TTC549 (cell line): ENCODE results near the gene CBLC.

ENCODE experiments used
- FAIRE-seq: peaks from 2 replicates; lab custom pipeline; 2012; peaks lifted over from hg19 to GRCh38; lab: Jason Lieb, UNC

CBLC gene

DNA sequence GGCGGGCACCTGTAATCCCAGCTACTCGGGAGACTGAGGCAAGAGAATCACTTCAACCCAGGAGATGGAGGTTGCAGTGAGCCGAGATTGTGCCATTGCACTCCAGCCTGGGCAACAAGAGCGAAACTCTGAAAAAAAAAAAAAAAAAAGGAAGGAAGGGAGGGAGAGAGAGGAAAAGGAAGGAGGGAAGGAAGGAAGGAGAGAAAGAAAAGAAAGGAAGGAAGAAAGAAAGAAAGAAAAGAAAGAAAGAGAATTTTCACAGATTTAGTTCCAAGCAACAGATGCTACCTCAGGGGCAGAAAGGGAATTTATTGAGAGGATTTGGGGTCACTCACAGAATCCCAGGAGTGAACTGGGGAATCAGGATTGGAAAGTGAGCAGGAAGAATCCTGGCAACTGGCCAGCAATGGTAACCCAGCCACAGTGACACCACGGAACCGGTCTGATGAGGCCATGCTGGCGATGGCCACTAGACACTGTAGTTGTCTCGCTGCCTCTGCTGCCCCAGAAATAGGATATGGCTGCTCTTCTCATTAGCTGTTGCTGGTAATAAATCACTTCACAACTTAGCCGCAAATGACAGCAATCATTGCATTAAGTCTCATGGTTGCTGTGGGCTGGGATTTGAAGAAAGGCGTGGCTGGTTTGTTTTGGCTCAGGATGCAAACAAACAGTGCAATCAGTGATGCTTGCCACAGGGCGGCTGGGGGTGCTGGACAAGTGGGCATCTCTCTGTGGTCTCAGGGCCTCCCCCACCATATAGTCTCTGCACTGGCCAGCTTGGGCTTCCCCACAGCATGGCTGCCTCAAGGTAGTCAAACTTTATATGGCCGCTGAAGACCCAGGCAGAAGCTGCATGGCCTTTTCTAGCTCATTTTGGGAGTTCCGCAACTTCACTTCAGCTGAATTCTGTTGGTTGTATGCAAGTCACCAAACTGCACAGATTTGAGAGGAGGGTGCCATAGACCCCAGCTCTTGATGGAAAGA is 26.0 kb downstream of the CBLC start:
- no peak for FAIRE-seq

DNA sequence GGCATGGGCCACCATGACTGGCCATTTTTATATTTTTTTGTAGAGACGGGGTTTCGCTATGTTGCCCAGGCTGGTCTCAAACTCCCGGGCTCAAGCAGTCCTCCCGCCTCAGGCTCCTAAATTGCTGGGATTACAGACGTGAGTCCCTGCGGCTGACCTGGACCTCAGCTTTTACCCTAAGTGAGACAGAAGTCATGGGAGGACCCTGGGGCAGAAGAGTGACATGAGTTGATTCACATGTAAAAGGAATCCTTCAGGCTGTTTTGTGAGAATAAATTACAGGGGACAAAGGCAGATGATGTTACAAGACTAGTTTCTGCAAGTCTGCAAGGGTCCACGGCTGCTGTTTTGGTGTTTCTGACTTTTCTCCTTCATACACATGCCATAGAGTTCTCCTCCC is 28.6 kb downstream of the CBLC start:
- no peak for FAIRE-seq

DNA sequence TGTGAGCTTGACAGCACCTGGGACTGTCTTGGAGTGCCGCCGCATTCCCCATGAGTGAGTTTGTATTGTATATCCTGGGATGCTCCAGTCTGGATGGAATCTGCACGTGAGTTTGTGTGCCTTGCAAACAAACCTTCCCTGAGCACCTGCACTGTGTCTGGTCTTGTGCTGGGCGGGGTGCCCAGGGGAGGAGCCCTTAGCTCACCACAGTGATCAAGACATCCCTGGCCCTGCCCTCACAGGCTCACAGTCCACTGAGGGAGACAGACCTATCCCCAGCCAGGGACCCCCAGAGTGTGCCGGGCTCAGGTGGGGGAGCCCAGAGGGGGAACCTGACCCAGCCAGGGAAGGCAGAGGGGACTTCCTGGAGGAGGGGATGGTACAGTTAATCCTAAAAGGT is 29.5 kb downstream of the CBLC start:
- FAIRE-seq = no peak

DNA sequence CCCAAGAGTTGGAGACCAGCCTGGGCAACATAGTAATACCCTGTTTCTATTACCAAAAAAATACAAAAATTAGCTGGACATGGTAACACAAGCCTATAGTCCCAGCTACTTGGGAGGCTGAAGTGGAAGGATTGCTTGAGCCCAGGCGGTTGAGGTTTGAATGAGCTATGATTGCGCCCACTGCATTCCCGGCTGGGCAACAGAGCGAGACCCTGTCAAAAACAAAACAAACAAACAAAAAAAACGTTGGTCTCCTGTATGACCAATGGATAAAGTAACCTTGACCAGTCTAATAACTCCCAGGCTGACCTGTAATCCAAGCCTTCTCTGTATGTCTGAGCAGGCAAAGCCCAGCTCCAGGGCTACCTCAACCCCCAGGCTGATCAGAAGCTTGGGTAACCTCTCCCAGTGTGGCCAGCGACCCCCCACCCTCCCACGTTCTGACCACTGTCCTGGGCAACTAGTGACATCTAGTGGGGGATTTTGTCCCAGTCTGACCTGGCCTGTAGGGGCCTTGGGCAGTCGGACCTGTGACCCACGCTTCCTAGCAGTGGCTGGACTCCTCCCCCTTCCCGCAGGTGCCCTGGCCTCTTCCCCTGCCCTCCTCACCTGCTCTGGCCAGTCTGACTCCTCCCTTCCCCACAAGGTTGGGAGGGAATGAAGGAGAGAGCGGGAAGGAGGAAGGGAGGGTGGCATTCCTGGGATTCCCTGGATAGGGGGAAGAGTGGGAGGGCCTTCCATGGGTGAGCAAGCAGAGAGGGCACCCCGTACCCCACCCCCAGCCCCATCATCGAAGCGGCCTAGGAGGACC is 30.2 kb downstream of the CBLC start:
- FAIRE-seq = no peak

DNA sequence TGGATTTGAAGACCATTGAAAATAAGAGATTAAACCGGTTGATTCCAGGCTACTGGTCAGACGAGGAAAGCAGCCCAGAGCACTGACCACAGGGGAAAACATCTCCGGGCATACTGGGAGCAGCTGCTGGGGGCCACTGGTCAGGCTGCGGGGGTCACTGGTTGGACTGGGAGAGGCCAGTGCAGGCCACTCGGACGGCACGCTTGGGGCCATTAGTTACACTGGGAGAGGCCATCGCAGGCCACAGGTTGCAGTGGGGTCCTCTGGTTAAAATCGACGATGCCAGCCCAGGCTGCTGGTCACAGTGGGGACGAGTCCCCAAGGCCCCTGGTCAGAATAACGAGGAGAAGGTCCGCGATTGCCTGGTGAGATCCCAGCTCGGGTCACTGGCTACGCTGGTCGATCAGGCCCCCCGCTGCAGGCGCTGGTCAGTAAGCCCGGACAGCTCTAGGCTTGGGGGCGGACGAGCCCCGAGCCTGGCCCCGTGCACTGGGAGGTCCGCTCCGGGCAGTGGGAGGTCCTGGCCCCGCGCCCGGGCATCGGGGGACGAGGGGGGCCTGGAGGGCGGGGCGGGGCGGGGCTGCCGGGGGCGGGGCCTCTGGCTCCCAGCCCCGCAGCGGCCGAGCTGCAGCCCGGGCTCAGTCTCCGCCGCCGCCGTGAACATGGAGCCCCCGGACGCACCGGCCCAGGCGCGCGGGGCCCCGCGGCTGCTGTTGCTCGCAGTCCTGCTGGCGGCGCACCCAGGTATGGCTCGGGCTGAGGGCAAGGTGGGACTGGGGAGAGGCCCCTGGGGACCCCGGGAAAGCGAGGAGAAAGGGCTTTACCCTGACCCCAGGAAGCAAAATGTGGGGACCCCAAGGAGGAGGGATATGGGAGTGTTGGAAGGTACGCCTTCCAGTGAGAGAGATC is 31.0 kb downstream of the CBLC start, which contains the start of gene BCAM:
Gene BCAM, plus strand, starts transcription at position 641 of the 909 bp plus-strand sequence. Its CDS starts 22 bp downstream, at position 663.
- FAIRE-seq = no peak

DNA sequence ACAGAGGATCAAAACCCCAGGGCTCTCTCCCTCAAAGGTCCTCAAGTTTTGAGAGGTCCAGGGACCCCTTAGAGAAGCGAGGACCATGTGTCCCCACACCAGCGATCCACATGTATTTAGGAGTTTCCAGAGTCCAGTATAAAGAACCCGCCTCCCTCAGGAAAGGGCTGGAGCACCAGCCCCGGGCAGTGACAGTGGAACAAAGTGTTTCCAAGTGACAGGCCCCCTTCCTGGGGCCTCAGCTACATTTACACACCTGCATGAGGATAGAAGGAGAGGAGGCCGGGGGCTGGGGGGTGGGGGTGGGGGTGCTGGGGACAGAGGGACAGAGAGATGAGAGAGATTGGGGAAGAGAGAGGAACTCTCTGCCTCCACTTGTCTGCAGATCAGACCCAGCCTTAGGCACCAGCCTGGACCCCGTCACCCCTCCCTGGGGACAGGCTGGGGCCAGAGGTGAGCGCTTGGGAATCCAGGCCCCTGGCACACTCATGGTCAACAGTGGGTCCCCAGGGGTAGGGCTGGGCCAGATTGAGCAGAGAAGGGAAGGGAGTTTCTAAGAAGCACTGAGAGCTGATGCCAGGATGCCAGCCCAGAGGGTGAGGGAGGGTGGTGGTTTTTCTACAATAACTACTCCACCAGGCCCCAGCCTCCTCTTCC is 32.0 kb downstream of the CBLC start:
- FAIRE-seq = no peak

DNA sequence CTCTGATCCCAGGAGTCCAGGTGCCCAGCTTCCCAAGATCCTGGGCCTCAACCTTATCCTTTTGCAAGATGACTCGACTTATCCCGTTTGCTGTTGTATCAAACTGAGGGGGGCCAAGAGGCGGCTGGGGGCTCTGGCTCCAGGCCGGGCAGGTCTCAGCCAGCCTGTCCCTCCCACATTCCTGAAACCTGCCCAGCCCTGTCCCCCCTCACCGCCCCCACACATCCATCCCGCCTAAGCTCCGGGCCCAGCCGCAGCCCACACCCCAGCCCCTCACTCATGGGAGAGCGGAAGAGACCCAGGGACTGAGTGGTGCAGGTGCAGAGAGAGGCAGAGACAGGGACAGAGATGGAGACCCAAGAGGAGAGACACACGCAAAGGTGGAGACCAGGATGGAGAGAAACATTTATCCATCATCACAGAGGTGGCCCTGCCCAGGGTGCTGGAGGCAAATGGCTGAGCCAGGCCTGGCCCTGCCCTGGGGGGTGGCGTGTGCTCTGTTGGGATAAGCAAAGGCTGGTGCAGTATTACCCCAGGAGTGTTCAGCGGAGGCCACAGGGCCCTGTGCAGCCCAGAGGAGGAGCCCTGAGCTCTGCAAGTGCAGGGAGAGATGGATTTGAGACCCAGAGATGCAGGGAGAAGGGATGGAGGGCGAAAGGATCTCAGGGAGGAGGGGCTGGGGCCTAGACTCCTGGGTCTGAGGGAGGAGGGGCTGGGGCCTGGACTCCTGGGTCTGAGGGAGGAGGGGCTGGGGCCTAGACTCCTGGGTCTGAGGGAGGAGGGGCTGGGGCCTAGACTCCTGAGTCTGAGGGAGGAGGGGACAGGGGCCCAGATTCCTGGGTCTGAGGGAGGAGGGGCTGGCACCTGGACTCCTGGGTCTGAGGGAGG is 32.8 kb downstream of the CBLC start:
- no peak for FAIRE-seq

DNA sequence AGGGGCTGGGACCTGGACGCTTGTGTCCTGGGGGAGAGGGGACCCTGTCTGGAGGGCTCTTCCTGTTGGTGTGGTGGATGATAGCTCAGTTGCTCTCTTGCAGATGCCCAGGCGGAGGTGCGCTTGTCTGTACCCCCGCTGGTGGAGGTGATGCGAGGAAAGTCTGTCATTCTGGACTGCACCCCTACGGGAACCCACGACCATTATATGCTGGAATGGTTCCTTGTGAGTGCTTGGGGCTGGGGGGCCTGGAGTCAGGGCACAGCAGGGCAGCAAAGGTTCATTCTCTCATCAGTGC is 33.4 kb downstream of the CBLC start:
- no peak for FAIRE-seq

DNA sequence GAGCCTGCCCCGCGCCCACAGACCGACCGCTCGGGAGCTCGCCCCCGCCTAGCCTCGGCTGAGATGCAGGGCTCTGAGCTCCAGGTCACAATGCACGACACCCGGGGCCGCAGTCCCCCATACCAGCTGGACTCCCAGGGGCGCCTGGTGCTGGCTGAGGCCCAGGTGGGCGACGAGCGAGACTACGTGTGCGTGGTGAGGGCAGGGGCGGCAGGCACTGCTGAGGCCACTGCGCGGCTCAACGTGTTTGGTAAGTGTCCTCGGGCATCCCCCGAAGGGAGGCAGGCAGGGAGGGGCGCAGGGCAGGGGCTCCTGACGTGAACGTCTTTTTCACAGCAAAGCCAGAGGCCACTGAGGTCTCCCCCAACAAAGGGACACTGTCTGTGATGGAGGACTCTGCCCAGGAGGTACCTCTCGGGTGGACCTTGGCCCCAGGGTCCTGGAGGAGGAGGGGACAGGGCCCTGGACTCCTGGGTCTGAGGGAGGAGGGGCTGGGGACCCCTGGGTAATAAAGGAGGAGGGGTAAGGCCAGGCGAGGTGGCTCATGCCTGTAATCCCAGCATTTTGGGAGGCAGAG is 34.5 kb downstream of the CBLC start:
- no peak for FAIRE-seq

DNA sequence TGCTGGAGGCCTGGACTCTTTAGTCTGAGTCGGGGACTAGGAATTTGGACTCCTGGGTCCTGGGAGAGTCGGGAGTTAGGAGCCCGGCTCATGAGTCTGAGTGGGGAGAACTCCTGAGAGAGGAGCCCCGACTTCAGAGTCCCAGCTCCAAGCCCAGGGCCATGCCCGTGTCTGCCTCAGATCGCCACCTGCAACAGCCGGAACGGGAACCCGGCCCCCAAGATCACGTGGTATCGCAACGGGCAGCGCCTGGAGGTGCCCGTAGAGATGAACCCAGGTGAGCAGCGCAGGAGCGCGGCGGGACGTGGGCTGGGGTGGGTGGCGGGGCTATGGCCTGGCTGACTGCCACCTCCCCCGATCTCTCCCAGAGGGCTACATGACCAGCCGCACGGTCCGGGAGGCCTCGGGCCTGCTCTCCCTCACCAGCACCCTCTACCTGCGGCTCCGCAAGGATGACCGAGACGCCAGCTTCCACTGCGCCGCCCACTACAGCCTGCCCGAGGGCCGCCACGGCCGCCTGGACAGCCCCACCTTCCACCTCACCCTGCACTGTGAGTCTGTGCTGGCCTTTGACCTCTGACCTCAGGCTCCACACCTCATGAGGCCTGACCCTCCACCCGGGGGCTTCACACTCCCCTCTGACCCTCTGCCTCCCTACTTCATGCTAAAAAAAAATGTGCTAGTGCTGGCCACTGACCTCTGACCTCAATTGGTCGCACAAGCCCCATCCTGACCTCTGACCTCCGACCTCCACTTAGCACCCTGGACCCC is 35.6 kb downstream of the CBLC start:
- FAIRE-seq = no peak

DNA sequence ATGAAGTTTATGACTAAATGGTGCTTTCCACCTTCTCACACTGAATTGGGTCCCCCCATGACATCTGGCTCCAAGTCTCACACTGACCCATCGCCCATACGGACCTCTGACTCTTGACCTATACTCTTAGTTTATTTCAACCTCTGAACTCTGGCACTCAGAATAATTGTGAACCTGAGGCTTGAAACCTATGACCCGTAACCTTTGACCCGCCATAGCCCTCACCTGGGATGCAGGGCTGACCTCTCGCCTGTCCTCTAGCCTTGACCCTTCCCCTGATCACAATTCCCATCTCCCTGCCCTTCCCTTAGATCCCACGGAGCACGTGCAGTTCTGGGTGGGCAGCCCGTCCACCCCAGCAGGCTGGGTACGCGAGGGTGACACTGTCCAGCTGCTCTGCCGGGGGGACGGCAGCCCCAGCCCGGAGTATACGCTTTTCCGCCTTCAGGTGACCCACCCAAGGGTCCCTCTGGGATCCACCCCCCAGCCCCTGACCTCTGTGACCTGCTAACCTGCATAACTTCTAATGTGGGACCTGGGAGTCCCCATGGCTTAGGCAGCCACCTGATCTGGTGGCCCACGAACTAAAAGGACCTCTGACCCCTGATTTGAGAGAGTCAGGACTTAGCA is 36.3 kb downstream of the CBLC start:
- no peak for FAIRE-seq

DNA sequence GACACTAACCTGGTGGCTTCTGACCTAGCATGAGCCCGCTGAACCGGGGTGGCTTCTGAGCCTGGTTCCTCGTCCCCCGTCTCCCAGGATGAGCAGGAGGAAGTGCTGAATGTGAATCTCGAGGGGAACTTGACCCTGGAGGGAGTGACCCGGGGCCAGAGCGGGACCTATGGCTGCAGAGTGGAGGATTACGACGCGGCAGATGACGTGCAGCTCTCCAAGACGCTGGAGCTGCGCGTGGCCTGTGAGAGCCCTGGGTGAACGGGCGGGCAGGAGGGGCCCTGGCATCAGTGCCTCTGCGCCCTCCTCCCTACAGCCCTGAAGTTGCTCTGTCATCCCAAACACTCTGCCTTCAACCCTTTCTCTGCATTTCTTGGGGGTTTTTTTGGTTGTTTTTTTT is 36.8 kb downstream of the CBLC start:
- FAIRE-seq = no peak

DNA sequence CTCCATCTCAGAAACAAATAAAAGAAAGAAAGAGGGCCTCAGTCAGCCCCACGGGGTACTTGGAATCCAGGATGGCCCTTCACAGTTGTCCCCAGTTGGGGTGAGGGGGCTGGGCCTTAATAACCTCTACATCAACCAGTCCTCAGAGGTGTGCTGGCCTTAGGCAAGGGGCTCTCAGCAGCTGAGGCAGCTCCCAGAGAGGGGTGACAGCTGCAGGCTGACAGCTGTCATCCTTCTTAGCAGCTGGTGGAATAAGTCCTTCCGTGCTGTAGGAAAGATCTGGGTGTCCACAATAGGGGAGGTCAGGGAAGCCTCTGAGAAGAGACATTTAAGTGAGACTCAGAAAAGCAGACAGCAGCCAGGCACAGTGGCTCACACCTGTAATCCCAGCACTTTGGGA is 38.6 kb downstream of the CBLC start:
- no peak for FAIRE-seq

DNA sequence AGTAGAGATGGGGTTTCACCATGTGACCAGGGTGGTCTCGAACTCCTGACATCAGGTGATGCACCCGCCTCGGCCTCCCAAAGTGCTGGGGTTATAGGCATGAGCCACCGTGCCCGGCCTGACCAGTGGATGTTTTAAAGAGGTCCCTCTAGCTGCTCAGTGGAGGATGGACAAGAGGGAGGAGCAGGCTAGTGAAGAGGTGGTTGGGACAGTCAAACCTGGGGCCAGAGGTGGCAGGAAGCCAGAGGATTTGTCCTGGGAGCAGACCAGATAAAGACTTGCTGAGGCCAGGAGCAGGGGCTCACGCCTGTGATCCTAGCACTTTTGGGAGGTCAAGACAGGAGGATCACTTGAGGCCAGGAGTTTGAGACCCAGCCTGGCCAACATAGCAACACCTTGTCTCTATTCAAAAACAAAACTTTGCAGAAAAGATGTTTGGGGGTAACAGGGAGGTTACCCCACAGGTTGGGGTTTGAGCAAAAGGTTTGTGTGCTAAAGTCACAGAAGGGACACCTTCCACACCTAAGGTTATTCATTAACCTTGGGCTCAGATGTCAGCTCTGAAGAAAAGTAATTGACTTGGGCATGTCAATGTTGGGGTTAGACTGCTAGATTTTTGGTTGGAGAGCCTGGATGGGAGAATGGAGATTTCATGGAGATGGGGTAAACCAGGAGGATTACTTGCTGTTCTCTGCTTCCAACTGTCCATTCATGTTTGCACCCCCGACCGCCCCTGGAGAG is 40.2 kb downstream of the CBLC start:
- no peak for FAIRE-seq

DNA sequence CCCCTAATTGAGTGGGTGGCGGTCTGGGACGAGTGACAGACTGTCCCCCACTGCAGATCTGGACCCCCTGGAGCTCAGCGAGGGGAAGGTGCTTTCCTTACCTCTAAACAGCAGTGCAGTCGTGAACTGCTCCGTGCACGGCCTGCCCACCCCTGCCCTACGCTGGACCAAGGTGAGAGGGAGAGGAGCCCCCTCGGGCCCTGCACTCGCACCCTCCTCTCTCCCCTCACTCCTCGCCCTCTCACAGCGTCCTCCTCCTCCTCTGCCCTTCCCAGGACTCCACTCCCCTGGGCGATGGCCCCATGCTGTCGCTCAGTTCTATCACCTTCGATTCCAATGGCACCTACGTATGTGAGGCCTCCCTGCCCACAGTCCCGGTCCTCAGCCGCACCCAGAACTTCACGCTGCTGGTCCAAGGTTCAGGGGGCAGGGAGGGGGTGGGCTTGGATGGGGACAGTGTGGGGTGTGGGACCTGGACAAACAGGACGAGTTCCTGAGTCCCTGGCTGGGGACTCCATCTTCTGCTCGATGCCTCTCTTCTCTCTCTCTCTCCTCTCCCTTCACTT is 40.9 kb downstream of the CBLC start:
- no peak for FAIRE-seq

DNA sequence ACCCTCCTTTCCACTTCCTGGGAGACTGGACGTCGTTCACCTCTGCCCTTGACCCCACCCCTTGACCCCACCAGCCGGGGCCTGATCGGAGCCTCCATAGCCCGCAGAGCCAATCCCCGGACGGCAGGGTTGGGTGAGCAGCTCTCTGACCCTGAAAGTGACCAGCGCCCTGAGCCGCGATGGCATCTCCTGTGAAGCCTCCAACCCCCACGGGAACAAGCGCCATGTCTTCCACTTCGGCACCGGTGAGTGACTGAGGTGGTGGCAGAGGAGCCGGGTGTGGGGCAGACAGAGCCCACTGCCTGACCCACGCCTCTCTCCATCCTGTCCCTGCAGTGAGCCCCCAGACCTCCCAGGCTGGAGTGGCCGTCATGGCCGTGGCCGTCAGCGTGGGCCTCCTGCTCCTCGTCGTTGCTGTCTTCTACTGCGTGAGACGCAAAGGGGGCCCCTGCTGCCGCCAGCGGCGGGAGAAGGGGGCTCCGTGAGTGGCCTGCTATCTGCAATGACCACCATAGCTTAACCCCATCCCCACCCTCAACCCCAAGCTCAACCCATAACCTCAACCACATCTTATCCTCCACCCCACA is 41.6 kb downstream of the CBLC start:
- FAIRE-seq = no peak
